NCI-H526 (cell line): Measurements from ENCODE around the gene APOL1.
"Not testable (repeated sequence)": the region's sequence is repeated elsewhere in the genome, so short reads cannot be mapped to it uniquely, and the experiment has no call there.

ENCODE experiments used
- DNase-seq, 2 experiments: peaks; one replicate each; lab custom pipeline; 2025; lab: John Stamatoyannopoulos, UW

APOL1 gene

GRCh38 chr22:36225333-36225922, 27.5 kb upstream of the APOL1 start:
- no peak for DNase-seq

- no peak for DNase-seq
These were observed 26.7 kb upstream of the APOL1 start for GRCh38 chr22:36226189-36226588.

- DNase-seq, result no peak
These were observed 25.5 kb upstream of the APOL1 start for GRCh38 chr22:36227396-36227795.

- no peak for DNase-seq
These were observed 25.1 kb upstream of the APOL1 start for GRCh38 chr22:36227806-36228205.

GRCh38 chr22:36228369-36228768, 24.6 kb upstream of the APOL1 start:
- DNase-seq, result not testable (repeated sequence)

- no peak for DNase-seq
These were observed 24.0 kb upstream of the APOL1 start for GRCh38 chr22:36228944-36229343.

- DNase-seq, result not testable (repeated sequence)
These were observed 23.3 kb upstream of the APOL1 start for GRCh38 chr22:36229649-36230048.

GRCh38 chr22:36231051-36231450, 21.9 kb upstream of the APOL1 start:
- not testable (repeated sequence) for DNase-seq

- DNase-seq, result no peak
These were observed 20.1 kb upstream of the APOL1 start for GRCh38 chr22:36232715-36233401.

GRCh38 chr22:36233796-36234195, 19.1 kb upstream of the APOL1 start:
- DNase-seq, result no peak

- no peak for DNase-seq
These were observed 18.7 kb upstream of the APOL1 start for GRCh38 chr22:36234213-36234612.

- DNase-seq, result no peak
These were observed 18.0 kb upstream of the APOL1 start for GRCh38 chr22:36234919-36235318.

- no peak for DNase-seq
These were observed 17.3 kb upstream of the APOL1 start for GRCh38 chr22:36235585-36235984.

GRCh38 chr22:36236388-36237319, 16.3 kb upstream of the APOL1 start:
- no peak for DNase-seq

- no peak for DNase-seq
These were observed 15.2 kb upstream of the APOL1 start for GRCh38 chr22:36237462-36238372.

GRCh38 chr22:36238373-36239149, 14.4 kb upstream of the APOL1 start:
- DNase-seq, result no peak

- DNase-seq, result peak in 1 of 2 experiments; percentile 43
These were observed 13.9 kb upstream of the APOL1 start for GRCh38 chr22:36239150-36239400.

- peak; percentile 82 to 88 for DNase-seq
These were observed 13.3 kb upstream of the APOL1 start, which contains the start of gene APOL2 for GRCh38 chr22:36239401-36240171. APOL2 (minus strand) TSS chr22:36239527; CDS start chr22:36233162, 6,365 bp downstream.

GRCh38 chr22:36243986-36244385, 8.9 kb upstream of the APOL1 start:
- DNase-seq, result no peak
